T47D (cell line): ENCODE data around the gene NAPA.
A peak's percentile ranks its signal among the peaks of the same experiment; 100 is the strongest.

Experiments
- DNase-seq, 2 experiments: peaks; one replicate each; pipeline versions ENCODE4 v3.0.0 to v3.0.0-alpha.2; 2011 to 2012; ENCODE audit warnings: low read depth in 1 of 2, low spot score in 1 of 2
- JUND ChIP-seq: IDR thresholded peaks from 2 replicates; pipeline ENCODE4 v1.6.1; 2012; ENCODE audit warnings: low read depth
- in situ Hi-C: cut with HindIII; loops from 2 replicates; pipeline ENCODE4 v1.10.0; 2016; ENCODE audit warnings: low sequenced_read_pairs, low pct_unique_long_range_greater_than_20kb

Gene NAPA

GRCh38 chr19:47514869-47515588, at the start of gene NAPA:
NAPA (minus strand) TSS chr19:47515063; CDS start chr19:47514940, 123 bp downstream.
- TF ChIP-seq JUND: no peak
- in situ Hi-C loops: no loop called here
- peak; percentile 93 to 99 for DNase-seq

- TF ChIP-seq JUND: no peak
- in situ Hi-C loops: no loop called here
These were observed 49.2 kb upstream of the NAPA start for GRCh38 chr19:47564081-47564480.

GRCh38 chr19:47561440-47562057, 46.7 kb upstream of the NAPA start:
- peak in 1 of 2 experiments; percentile 37 for DNase-seq

More at GRCh38 chr19:47564081-47564480, 49.2 kb upstream of the NAPA start:
- peak in 1 of 2 experiments; percentile 12 for DNase-seq

GRCh38 chr19:47560999-47561398, 46.1 kb upstream of the NAPA start:
- no peak for TF ChIP-seq JUND
- in situ Hi-C loops: no loop called here
- DNase-seq: no peak

More at GRCh38 chr19:47561440-47562057, 46.7 kb upstream of the NAPA start:
- no peak for TF ChIP-seq JUND
- in situ Hi-C loops: no loop called here

GRCh38 chr19:47550129-47550528, 35.3 kb upstream of the NAPA start:
- no peak for TF ChIP-seq JUND
- in situ Hi-C loops: no loop called here
- DNase-seq: no peak

- in situ Hi-C loops: no loop called here
- no peak for TF ChIP-seq JUND
- DNase-seq: no peak
These were observed 34.5 kb upstream of the NAPA start for GRCh38 chr19:47549261-47549862.

GRCh38 chr19:47547199-47547598, 32.3 kb upstream of the NAPA start:
- in situ Hi-C loops: no loop called here
- no peak for TF ChIP-seq JUND
- DNase-seq: no peak

- in situ Hi-C loops: no loop called here
- no peak for DNase-seq
- TF ChIP-seq JUND: no peak
These were observed 30.4 kb upstream of the NAPA start for GRCh38 chr19:47545061-47545948.

GRCh38 chr19:47544476-47544875, 29.6 kb upstream of the NAPA start:
- in situ Hi-C loops: no loop called here
- TF ChIP-seq JUND: no peak
- DNase-seq: no peak

GRCh38 chr19:47544075-47544474, 29.2 kb upstream of the NAPA start:
- TF ChIP-seq JUND: no peak
- DNase-seq: no peak
- in situ Hi-C loops: no loop called here

- in situ Hi-C loops: no loop called here
- no peak for TF ChIP-seq JUND
- no peak for DNase-seq
These were observed 27.2 kb upstream of the NAPA start for GRCh38 chr19:47542030-47542475.

GRCh38 chr19:47541518-47541917, 26.7 kb upstream of the NAPA start:
- no peak for DNase-seq
- no peak for TF ChIP-seq JUND
- in situ Hi-C loops: no loop called here
